Germinal center (tissue), 1 donor: ENCODE measurements around the gene ZSWIM6.

Source experiments
- DNase-seq: peaks from one replicate; pipeline ENCODE4 v3.0.0; 2012; ENCODE audit warnings: mixed read lengths, low spot score

Gene ZSWIM6

GRCh38 chr5:61538722-61539501 lies 206.9 kb downstream of the ZSWIM6 start:
- DNase-seq = no peak

GRCh38 chr5:61549530-61549929 lies 217.5 kb downstream of the ZSWIM6 start:
- no peak for DNase-seq

GRCh38 chr5:61551637-61552313 lies 219.7 kb downstream of the ZSWIM6 start:
- DNase-seq = no peak

- DNase-seq = no peak
These were observed 227.1 kb downstream of the ZSWIM6 start for GRCh38 chr5:61559146-61559545.

GRCh38 chr5:61559722-61560121 lies 227.7 kb downstream of the ZSWIM6 start:
- no peak for DNase-seq

- DNase-seq = no peak
These were observed 231.3 kb downstream of the ZSWIM6 start for GRCh38 chr5:61563401-61563800.

GRCh38 chr5:61567337-61567736 lies 235.3 kb downstream of the ZSWIM6 start:
- DNase-seq = no peak

- no peak for DNase-seq
These were observed 237.3 kb downstream of the ZSWIM6 start for GRCh38 chr5:61569353-61569752.

GRCh38 chr5:61570767-61571166 lies 238.7 kb downstream of the ZSWIM6 start:
- no peak for DNase-seq

GRCh38 chr5:61572959-61573358 lies 240.9 kb downstream of the ZSWIM6 start:
- no peak for DNase-seq

- no peak for DNase-seq
These were observed 243.0 kb downstream of the ZSWIM6 start for GRCh38 chr5:61575103-61575502.

- no peak for DNase-seq
These were observed 243.5 kb downstream of the ZSWIM6 start for GRCh38 chr5:61575581-61575980.

GRCh38 chr5:61576556-61576955 lies 244.5 kb downstream of the ZSWIM6 start:
- no peak for DNase-seq

- no peak for DNase-seq
These were observed 246.9 kb downstream of the ZSWIM6 start for GRCh38 chr5:61578858-61579503.

- DNase-seq = no peak
These were observed 250.3 kb downstream of the ZSWIM6 start for GRCh38 chr5:61582205-61582820.

GRCh38 chr5:61582887-61583286 lies 250.8 kb downstream of the ZSWIM6 start:
- no peak for DNase-seq

GRCh38 chr5:61586096-61587084 lies 254.3 kb downstream of the ZSWIM6 start:
- no peak for DNase-seq

GRCh38 chr5:61587125-61587524 lies 255.1 kb downstream of the ZSWIM6 start:
- DNase-seq = no peak

- no peak for DNase-seq
These were observed 256.2 kb downstream of the ZSWIM6 start for GRCh38 chr5:61588216-61588615.

- no peak for DNase-seq
These were observed 257.9 kb downstream of the ZSWIM6 start for GRCh38 chr5:61589946-61590345.

GRCh38 chr5:61590473-61590872 lies 258.4 kb downstream of the ZSWIM6 start:
- no peak for DNase-seq
